ENCODE measurements around the gene ANKRD34B. TPM values are rescaled to one million over a fixed set of nuclear protein-coding genes. Genes with fewer than 3 reads are reported as not detected.

Gene ANKRD34B
- total RNA-seq, 4 donors from 2014 or later: not detected

DNA sequence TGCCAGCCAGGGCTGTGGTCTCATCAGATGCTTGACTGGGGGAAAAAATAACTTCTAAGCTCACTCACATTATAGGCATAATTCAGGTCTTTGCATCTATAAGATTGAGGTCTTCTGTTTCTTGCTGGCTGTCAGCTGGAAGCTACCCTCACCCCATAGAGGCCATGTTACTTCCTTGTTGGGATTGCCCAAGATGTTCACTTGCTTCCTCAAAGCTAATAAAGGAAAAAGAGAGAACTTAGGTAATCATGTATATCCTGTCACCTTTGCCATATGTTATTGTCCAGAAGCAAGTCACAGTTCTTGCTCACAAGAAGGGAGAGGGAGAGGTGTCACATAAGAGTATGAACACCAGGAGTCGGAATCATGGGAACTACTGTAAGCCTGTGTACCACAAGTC lies 38.7 kb upstream of the ANKRD34B start:
- H3K27me3 ChIP-seq: no peaks in the 10 kb centered on the region
- no peak for DNase-seq
- H3K36me3 ChIP-seq: no peaks in the 10 kb centered on the region
- intact Hi-C loops (cut with DNase I): no loop called here
- no peak overlapping the region for H3K4me3 ChIP-seq
- no peak overlapping the region for H3K27ac ChIP-seq
- WGBS, 2 donors: 84 to 93% methylated on average over 1 of the region's 1 CpG
- H3K9me3 ChIP-seq: no peaks in the 10 kb centered on the region
- TF ChIP-seq POLR2A (IDR thresholded peaks at IDR 0.05): no peak
- TF ChIP-seq, protein P1, sequence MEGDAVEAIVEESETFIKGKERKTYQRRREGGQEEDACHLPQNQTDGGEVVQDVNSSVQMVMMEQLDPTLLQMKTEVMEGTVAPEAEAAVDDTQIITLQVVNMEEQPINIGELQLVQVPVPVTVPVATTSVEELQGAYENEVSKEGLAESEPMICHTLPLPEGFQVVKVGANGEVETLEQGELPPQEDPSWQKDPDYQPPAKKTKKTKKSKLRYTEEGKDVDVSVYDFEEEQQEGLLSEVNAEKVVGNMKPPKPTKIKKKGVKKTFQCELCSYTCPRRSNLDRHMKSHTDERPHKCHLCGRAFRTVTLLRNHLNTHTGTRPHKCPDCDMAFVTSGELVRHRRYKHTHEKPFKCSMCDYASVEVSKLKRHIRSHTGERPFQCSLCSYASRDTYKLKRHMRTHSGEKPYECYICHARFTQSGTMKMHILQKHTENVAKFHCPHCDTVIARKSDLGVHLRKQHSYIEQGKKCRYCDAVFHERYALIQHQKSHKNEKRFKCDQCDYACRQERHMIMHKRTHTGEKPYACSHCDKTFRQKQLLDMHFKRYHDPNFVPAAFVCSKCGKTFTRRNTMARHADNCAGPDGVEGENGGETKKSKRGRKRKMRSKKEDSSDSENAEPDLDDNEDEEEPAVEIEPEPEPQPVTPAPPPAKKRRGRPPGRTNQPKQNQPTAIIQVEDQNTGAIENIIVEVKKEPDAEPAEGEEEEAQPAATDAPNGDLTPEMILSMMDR (IDR thresholded peaks at IDR 0.05): no peak
- H3K4me1 ChIP-seq: no peaks in the 10 kb centered on the region

DNA sequence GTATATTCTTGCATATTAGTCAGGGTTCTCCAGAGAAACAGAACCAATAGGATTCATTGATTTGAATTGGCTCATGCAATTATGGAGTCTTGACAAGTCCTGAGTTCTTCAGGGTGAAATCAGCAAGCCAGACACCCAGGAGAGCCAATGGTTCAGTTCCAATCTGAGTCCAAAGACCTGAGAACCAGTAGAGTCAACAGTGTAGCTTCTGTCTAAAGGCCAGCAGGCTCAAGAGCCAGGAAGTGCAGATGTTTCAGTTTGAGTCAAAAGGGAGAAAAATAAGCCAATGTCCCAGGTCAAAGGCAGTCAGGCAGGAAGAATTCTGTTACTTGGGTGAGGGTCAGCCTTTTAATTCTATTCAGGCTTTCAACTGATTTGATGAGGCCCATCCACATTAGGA lies 37.8 kb upstream of the ANKRD34B start:
- intact Hi-C loops (cut with DNase I): no loop called here
- Histone ChIP-seq H3K27ac (no peak overlapping the region), H3K9me3 (no peaks in the 10 kb centered on the region), H3K27me3 (no peaks in the 10 kb centered on the region), H3K36me3 (no peaks in the 10 kb centered on the region), H3K4me1 (no peaks in the 10 kb centered on the region), H3K4me3 (no peak overlapping the region)
- TF ChIP-seq, protein P1 (IDR thresholded peaks at IDR 0.05): no peak
- no peak for TF ChIP-seq POLR2A (IDR thresholded peaks at IDR 0.05)
- DNase-seq: no peak

DNA sequence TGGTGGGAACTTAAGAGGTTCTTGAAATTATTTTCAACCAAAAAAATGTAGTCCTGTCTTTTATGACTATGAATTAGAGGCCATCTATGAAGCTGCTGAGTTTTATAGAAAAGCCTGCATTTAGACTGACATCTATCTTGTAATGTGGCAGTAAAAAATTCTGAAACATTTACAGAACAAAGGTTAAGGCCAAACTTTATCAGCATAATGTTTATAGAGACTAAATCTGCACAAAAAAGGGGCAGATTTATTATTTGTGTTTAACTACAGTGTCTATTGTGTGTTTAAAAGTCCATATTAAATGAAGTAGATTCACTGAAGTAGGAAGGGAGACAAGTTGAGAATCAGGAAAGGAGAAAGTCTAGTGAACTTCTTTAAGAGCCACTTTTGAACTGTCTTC lies 37.3 kb upstream of the ANKRD34B start:
- TF ChIP-seq, protein P1 (IDR thresholded peaks at IDR 0.05): no peak
- no peak for TF ChIP-seq POLR2A (IDR thresholded peaks at IDR 0.05)
- no peaks in the 10 kb centered on the region for H3K9me3 ChIP-seq
- H3K4me1 ChIP-seq: no peaks in the 10 kb centered on the region
- intact Hi-C loops (cut with DNase I): no loop called here
- no peak overlapping the region for H3K27ac ChIP-seq
- H3K4me3 ChIP-seq: no peak overlapping the region
- no peaks in the 10 kb centered on the region for H3K27me3 ChIP-seq
- no peak for DNase-seq
- H3K36me3 ChIP-seq: no peaks in the 10 kb centered on the region

DNA sequence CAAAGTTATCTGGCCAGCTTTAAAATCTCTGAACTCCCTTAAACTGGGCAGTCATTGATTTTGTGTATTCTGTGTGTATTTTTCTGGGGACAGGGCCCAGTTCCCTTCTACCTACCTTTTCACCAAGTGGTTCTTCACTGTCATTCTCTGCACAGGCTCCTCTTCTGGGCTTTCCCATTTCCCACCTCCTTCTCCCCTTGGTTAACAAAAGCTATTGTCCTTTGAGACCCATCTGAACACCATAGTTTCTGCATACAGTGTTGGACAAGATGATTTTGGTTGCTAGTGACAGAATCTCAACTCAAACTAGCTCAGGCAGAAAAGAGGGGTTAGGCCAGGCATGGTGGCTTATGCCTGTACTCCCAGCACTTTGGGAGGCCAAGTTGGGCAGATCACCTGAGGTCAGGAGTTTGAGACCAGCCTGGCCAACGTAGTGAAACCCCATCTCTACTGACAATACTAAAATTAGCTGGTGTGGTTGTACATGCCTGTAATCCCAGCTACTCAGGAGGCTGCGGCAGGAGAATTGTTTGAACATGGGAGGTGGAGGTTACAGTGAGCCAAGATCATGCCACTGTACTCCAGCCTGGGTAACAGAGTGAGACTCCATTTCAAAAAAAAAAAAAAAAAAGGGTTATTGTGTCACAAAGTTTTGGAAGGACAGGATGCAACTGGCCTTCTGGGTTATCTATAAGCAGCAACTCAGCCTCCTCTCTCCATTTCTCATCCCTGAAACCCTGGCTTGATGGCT lies 31.0 kb upstream of the ANKRD34B start:
- H3K4me3 ChIP-seq: no peak overlapping the region
- H3K9me3 ChIP-seq: no peaks in the 10 kb centered on the region
- 80 to 83% methylated on average over 2 of the region's 2 CpGs for WGBS, 2 donors
- no peak for DNase-seq
- no peaks in the 10 kb centered on the region for H3K36me3 ChIP-seq
- no peaks in the 10 kb centered on the region for H3K27me3 ChIP-seq
- intact Hi-C loops (cut with DNase I): no loop called here
- H3K27ac ChIP-seq: no peak overlapping the region
- TF ChIP-seq POLR2A (IDR thresholded peaks at IDR 0.05): no peak
- TF ChIP-seq, protein P1 (IDR thresholded peaks at IDR 0.05): no peak
- H3K4me1 ChIP-seq: no peaks in the 10 kb centered on the region

DNA sequence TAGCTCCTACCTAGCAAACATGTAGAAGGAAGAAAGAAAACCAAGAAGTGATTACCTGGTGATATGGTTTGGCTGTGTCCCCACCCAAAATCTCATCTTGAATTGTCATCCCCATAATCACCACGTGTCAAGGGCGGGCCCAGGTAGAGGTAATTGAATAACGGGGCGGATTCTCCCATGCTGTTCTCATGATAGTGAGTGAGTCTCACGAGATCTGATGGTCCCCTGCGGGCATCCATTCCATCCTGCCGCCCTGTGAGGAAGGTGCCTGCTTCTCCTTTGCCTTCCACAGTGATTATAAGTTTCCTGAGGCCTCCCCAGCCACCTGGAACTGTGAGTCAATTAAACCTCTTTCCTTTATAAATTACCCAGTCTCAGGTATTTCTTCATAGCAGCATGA lies 27.4 kb upstream of the ANKRD34B start:
- WGBS, 2 donors: 70 to 72% methylated on average over 6 to 7 of the region's 7 CpGs
- H3K27me3 ChIP-seq: no peaks in the 10 kb centered on the region
- no peaks in the 10 kb centered on the region for H3K9me3 ChIP-seq
- H3K36me3 ChIP-seq: no peaks in the 10 kb centered on the region
- intact Hi-C loops (cut with DNase I): no loop called here
- no peak overlapping the region for H3K27ac ChIP-seq
- H3K4me3 ChIP-seq: no peak overlapping the region
- no peak for DNase-seq
- TF ChIP-seq, protein P1 (IDR thresholded peaks at IDR 0.05): no peak
- TF ChIP-seq POLR2A (IDR thresholded peaks at IDR 0.05): no peak
- no peaks in the 10 kb centered on the region for H3K4me1 ChIP-seq
